T-helper 1 cell (primary cell): Measurements from ENCODE around the gene PSME1.
"Not testable (repeated sequence)": the region's sequence is repeated elsewhere in the genome, so short reads cannot be mapped to it uniquely, and the experiment has no call there.

ENCODE experiments used
- DNase-seq, 5 donors: peaks; one replicate each; pipeline ENCODE4 v3.0.0-alpha.2; 2012 to 2020

The PSME1 gene

GRCh38 chr14:24105609-24106239, 30.3 kb upstream of the PSME1 start:
- DNase-seq: not testable (repeated sequence)

DNA sequence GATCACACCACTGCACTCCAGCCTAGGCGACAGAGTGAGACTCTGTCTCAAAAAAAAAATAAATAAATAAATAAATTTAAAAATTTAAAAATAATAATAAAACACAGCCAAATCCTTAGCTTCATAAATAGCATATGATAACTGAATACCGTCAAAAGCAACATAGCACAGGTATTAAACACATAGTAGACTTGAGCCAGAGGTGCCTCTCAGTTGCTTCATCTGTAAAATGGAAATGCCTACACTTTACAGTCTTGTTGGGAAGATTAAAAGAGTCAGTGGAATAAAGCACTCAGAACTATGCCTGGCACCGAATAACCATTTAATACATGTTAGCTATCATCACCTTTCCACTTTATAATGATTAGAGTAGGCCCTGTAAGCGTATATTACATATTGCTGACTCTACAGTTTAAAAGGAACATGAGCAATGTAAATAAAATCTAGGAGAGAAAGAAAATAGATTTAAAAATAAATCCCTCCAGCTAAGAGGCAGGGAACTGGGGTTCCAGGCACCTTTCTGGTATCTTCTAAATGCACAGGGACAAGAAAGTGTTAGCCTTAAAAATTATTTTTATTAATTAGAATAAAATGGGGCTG, 29.2 kb upstream of the PSME1 start:
- DNase-seq: no peak

DNA sequence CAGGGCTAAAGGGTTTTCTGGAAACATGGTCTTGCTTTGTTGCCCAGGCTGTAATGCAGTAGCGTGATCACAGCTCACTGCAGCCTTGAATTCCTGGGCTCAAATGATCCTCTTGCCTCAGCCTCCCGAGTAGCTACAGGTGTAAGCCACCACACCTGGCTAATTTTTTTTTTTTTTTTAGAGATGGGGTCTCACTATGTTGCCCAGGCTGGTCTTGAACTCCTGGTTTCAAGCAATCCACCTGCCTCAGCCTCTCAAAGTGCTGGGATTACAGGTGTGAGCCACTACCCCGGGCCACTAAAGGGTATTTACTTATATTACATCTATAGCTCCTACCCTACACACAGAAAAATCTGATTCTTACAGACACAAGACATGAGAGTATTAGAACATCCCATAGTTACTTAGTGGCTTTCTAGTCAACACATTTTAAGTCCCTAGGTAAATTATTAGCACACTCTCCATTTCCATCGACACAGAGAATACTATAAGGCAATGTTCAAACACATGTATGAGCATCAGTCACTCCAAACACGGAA, 27.6 kb upstream of the PSME1 start:
- DNase-seq: no peak

DNA sequence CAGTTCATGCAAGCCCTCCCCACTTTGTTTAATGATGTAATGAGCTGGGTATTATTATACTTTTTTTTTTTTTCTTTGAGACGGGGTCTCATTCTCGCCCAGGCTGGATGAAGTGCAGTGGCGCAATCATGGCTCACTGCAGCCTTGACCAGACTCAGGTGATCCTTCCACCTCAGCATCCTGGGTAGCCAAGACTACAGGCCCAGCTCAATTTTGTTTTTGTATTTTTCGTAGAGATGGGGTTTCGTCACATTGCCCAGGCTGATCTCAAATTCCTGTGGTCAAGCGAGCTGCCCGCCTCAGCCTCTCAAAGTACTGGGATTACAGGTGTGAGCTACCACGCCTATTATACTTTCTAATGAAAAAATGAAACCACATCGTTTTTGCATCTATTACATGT, 25.9 kb upstream of the PSME1 start:
- no peak for DNase-seq

DNA sequence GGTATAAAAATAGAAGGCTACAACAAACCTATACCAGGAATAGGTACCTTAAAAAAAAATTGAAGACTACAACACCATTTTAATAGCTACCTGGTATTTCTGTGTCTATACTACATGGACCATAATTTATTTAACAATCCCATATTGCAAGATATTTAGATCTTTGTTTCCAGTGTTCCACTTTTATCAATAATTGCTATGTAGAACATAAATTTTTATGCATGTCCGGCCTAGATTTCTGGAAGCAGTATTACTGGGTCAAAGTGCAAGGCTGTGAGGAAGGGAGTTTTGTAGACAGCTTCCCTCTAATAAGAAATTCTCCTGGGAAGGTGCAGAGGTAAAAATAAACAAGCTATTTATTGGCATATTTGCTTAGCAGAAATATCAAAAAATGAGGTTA, 25.5 kb upstream of the PSME1 start:
- DNase-seq: no peak

DNA sequence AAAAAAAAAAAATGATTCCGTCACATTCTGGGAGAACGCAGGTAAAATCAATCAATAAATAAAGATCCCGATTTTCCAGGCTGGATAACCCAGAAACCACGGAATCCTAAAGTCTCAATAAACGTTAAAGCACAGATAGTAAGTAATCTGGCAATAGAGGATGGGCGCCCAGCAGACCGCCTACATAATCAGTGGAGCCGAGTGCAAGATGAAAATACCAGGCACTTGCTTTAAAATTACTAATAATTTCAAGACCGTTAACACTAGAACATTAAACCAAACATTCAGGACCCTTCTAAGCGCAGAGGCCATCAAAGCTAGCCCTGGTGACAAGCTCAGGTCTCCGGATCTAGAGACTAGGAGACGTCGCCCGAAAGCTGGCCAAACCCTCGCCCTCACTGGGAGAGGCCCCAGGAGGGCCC, 22.6 kb upstream of the PSME1 start:
- no peak for DNase-seq

DNA sequence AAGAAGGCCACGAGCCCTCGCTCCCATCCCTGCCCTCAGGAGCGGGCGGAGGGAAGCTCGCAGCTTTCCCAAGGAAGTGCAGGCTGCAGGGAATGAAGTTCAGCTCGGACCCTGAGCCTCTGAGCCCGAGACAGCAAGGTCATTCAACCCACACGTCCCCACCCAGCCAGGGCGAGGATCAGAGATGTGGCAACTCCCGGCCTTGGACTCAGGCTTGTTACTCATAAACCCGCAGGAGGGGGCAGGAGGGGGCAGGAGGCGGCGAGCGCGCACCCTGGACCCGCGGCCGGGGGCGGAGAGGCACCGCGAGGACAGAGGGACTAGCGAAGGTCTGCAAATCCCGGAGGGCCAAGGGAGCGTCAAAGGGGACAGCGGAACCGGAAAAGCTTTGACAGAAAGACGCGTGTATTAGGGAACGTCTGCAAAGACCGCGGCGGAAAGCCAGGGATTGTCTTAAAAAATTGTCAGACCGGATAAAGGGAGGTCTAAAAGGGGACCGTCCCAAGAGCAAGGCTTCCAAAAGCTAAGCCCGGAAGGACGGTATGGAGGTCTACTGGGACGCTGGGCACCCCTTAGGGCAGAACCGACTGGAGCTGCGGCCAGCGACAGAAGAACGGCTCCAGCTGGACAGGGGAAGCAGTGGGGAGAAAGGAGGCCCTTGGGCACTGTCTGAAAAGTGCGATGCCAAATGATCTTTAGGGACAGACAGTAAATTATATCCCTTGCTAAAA, 22.0 kb upstream of the PSME1 start:
- peak; percentile 60 to 90 (median 70) for DNase-seq

DNA sequence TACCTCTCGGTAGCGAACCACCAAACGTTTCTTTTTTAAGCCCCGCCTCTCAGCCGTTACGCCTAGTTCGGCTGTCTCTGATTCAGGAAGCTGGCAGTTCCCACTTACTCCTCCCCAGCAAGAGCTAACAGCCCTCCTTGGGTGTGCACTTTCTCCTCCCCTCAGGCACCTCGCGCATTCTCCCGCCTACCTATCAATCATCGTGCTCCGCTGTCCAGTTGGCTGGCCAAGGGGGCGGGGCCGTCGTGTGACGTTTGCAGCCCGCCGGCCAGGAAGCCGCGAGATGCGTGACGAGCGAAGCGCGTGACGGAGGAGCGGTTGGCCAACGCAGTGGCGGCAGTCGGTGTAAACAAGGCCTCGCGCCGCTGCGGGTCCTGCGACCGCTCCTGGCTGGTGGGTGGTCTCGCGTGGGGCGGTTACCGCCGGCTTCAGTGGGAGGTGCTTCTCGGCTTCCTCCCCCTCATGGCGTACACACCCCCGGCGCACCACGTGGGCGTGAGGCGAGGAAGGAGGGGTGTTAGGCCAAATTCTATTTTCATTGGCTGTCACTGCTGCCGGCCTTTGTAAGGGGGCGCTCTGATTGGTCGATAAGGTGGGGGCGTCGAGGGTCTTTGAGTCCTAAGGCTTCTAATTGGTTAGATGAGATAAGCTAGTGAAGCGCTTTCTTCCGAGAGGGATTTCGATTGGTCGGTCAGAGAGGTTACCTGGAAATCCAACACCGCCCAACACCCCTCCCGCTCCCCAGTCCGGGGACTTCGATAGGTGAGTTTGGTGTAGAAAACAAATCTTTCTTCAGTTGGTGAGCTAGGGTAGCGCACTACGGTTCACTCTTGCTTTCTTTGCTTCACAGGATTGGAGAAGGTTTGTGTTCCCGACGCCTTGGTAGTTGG, 21.2 kb upstream of the PSME1 start, which contains the start of the genes DCAF11 and NRL:
DCAF11 (plus strand) TSS at position 246 of the 890 bp plus-strand sequence. CDS start 818 bp downstream, outside the sequence.
NRL (minus strand) TSS at position 418 of the 890 bp plus-strand sequence. CDS start 32,101 bp downstream, outside the sequence.
- DNase-seq: peak; percentile 98 to 100 (median 98)

DNA sequence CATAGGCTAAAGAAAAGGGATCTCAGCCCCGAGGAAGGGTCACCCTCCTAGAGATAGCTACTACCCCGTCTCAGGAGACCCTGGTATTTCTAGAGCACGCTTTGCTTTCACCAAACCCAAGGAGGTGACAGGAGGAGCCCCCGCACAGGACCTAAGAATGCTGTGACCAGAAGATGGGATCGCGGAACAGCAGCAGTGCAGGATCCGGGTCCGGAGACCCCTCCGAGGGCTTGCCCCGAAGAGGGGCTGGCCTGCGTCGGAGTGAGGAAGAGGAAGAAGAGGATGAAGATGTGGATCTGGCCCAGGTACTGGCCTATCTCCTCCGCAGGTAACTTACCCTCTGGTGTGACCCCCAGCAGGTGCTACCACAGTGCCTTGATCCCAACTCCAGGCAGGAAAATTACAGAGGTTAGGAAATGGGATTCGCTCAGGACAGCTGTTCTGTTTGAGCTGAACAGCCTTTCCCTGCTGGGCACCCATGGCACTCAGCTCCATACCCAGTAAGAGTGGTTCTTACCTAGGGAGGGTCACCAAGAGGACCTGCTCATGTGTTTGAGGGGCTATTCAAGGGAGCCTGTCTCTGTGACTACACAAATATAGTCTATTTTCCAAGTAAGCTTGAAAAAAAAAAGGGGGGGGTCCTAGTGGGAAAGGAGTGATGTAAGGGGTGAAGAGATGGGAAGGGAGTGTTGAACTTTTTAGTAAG, 20.4 kb upstream of the PSME1 start:
- no peak for DNase-seq

GRCh38 chr14:24116128-24116814, 19.7 kb upstream of the PSME1 start:
- DNase-seq: no peak

DNA sequence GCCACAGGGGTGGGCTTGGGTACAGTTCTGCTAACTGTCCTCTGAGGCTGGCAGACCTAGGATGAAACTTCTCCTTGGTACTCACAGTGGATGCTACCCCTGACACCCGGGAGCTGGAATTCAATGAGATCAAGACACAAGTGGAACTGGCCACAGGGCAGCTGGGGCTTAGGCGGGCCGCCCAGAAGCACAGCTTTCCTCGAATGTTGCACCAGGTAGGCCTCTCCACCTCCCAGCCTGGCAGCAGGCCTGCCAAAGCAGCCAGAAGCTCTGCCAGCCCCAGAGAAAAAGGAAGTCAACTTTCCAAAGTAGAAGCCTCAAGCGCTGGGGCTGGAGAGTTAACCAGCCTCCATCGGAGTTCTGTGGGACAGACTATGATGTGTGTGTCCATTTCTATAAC, 18.8 kb upstream of the PSME1 start:
- no peak for DNase-seq

GRCh38 chr14:24119691-24120090, 16.3 kb upstream of the PSME1 start:
- no peak for DNase-seq

- DNase-seq: no peak
These were observed 14.8 kb upstream of the PSME1 start for GRCh38 chr14:24121210-24121609.

- DNase-seq: no peak
These were observed 13.6 kb upstream of the PSME1 start for GRCh38 chr14:24122416-24122815.

DNA sequence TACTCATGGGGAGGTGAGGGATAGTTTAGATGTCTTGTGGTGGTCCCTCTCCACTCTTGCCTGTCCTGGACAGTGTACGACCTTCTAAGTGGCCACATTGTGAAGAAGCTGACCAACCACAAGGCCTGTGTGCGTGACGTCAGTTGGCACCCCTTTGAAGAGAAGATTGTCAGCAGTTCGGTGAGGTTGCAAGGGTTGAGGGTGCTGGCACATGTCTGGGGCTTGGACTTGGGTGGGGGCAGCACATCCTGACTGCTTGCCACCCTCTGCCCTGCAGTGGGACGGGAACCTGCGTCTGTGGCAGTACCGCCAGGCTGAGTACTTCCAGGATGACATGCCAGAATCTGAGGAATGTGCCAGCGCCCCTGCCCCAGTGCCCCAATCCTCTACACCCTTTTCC, 13.1 kb upstream of the PSME1 start:
- no peak for DNase-seq

GRCh38 chr14:24123424-24124417, 12.3 kb upstream of the PSME1 start:
- DNase-seq: no peak

DNA sequence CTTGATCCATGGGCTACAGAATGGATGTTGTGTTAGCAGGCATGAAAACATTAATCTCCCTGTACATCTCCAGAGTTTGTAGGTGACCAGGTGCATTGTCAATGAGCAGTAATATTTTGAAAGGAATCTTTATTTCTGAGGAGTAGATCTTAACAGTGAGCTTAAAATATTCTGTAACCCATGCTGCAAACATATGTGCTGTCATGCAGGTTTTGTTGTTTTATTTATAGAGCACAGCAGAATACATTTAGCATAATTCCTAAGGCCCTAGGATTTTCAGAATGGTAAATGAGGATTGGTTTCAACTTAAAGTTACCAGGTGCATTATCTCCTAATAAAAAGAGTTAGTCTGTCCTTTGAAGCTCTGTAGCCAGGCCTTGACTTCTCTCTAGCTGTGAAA, 9.1 kb upstream of the PSME1 start:
- DNase-seq: no peak

DNA sequence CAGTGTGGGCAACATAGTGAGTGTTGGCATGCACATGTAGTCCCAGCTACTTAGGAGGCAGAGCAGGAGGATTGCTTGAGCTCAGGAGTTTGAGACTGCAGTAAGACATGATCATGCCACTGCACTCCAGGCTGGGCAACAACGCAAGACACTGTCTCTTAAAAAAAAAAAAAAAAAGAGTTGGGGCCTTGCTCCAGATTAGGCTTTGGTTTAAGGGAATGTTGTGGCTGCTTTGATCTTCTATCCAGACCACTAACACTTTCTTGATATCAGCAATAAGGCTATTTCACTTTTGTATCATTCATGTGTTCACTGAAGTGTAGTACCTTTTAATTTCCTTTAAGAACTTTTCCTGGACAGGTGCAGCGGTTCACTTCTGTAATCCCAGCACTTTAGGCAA, 8.3 kb upstream of the PSME1 start:
- no peak for DNase-seq

GRCh38 chr14:24129410-24129998, 6.5 kb upstream of the PSME1 start:
- no peak for DNase-seq

DNA sequence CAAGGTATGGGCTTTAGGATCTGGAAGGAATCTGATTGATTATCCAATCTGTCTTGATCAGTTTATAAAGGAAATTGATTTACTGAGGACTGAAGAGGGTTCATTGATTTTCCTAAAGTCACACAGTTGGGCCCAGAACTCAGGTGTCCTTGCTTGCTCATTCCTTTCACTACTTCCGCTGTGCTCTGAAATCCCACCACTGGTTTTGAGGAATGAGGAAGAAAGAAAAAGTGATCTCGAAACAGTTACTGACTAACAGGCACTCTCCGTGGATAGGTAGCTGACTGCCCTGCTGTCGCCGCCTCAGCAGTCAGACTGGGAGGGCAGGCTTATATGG, 5.6 kb upstream of the PSME1 start, which contains the start of gene FITM1:
FITM1 (plus strand) TSS at position 280 of the 337 bp plus-strand sequence. CDS start 905 bp downstream, outside the sequence.
- no peak for DNase-seq
